Measurements from ENCODE around the gene NELL1. TPM values are rescaled to one million over a fixed set of nuclear protein-coding genes. Genes with fewer than 3 reads are reported as not detected.

The NELL1 gene
- polyA plus RNA-seq, 1 experiment = not detected

GRCh38 chr11:21553795-21554194 lies 884.4 kb downstream of the NELL1 start:
- H3K27ac ChIP-seq (ENCODE audit: low read depth, low read length) = no peak overlapping the region
- POLR2A ChIA-PET = no interaction called here

GRCh38 chr11:21554284-21554683 lies 884.9 kb downstream of the NELL1 start:
- H3K27ac ChIP-seq (ENCODE audit: low read depth, low read length) = no peak overlapping the region
- CTCF ChIA-PET = no interaction called here
- no peak for TF ChIP-seq CTCF (IDR thresholded peaks at IDR 0.05; ENCODE audit: low read depth, low read length)
- no peak overlapping the region for H3K4me3 ChIP-seq (ENCODE audit: low read depth, low read length)
- no peaks in the 10 kb centered on the region for H3K27me3 ChIP-seq (ENCODE audit: control insufficient read depth, insufficient read depth, low read length)
- H3K9me3 ChIP-seq (ENCODE audit: control insufficient read depth, insufficient read depth, low read length) = peaks cover 2% of the 10 kb centered on the region; the same call in 1 of the 2 replicates
- no peak for DNase-seq (ENCODE audit: low read depth, low spot score)
- POLR2A ChIA-PET = no interaction called here

More at GRCh38 chr11:21553795-21554194, 884.4 kb downstream of the NELL1 start:
- no peak for TF ChIP-seq CTCF (IDR thresholded peaks at IDR 0.05; ENCODE audit: low read depth, low read length)
- CTCF ChIA-PET = no interaction called here
- no peaks in the 10 kb centered on the region for H3K27me3 ChIP-seq (ENCODE audit: control insufficient read depth, insufficient read depth, low read length)
- no peak overlapping the region for H3K4me3 ChIP-seq (ENCODE audit: low read depth, low read length)
- H3K9me3 ChIP-seq (ENCODE audit: control insufficient read depth, insufficient read depth, low read length) = peaks cover 2% of the 10 kb centered on the region; the same call in 1 of the 2 replicates
- no peak for DNase-seq (ENCODE audit: low read depth, low spot score)

GRCh38 chr11:21556926-21557325 lies 887.5 kb downstream of the NELL1 start:
- Histone ChIP-seq H3K9me3 (ENCODE audit: control insufficient read depth, insufficient read depth, low read length) (peaks cover 7% of the 10 kb centered on the region; the same call in 1 of the 2 replicates), H3K4me3 (ENCODE audit: low read depth, low read length) (no peak overlapping the region), H3K27ac (ENCODE audit: low read depth, low read length) (no peak overlapping the region), H3K27me3 (ENCODE audit: control insufficient read depth, insufficient read depth, low read length) (no peaks in the 10 kb centered on the region)
- POLR2A ChIA-PET = no interaction called here
- CTCF ChIA-PET = no interaction called here
- no peak for DNase-seq (ENCODE audit: low read depth, low spot score)
- TF ChIP-seq CTCF (IDR thresholded peaks at IDR 0.05; ENCODE audit: low read depth, low read length) = no peak

GRCh38 chr11:21560466-21560975 lies 891.1 kb downstream of the NELL1 start:
- Histone ChIP-seq H3K27me3 (ENCODE audit: control insufficient read depth, insufficient read depth, low read length) (no peaks in the 10 kb centered on the region), H3K9me3 (ENCODE audit: control insufficient read depth, insufficient read depth, low read length) (peaks cover 10% of the 10 kb centered on the region), H3K4me3 (ENCODE audit: low read depth, low read length) (no peak overlapping the region), H3K27ac (ENCODE audit: low read depth, low read length) (no peak overlapping the region)
- no peak for DNase-seq (ENCODE audit: low read depth, low spot score)
- ChIA-PET CTCF (no interaction called here), POLR2A (no interaction called here)
- no peak for TF ChIP-seq CTCF (IDR thresholded peaks at IDR 0.05; ENCODE audit: low read depth, low read length)

- Histone ChIP-seq H3K27ac (ENCODE audit: low read depth, low read length) (no peak overlapping the region), H3K27me3 (ENCODE audit: control insufficient read depth, insufficient read depth, low read length) (no peaks in the 10 kb centered on the region), H3K9me3 (ENCODE audit: control insufficient read depth, insufficient read depth, low read length) (peaks cover 8% of the 10 kb centered on the region), H3K4me3 (ENCODE audit: low read depth, low read length) (no peak overlapping the region)
- ChIA-PET POLR2A (no interaction called here), CTCF (no interaction called here)
- TF ChIP-seq CTCF (IDR thresholded peaks at IDR 0.05; ENCODE audit: low read depth, low read length) = no peak
- DNase-seq (ENCODE audit: low read depth, low spot score) = no peak
Measured at GRCh38 chr11:21561581-21561980, 892.2 kb downstream of the NELL1 start.
